GM12875 (cell line): ENCODE measurements around the gene SQSTM1.

Source experiments
- H3K4me3 ChIP-seq: one replicate; pipeline ENCODE4 v1.5.1; 2011; ENCODE audit warnings: low read depth, low read length, control low read depth
- TF ChIP-seq, protein P1 (sequence below): IDR thresholded peaks from 2 replicates; pipeline ENCODE4 v1.5.1; 2011; ENCODE audit warnings: low read depth, mild to moderate bottlenecking, control low read depth, inconsistent platforms, low read length, moderate library complexity, borderline replicate concordance; ENCODE audit not compliant: insufficient read depth

SQSTM1 gene

DNA sequence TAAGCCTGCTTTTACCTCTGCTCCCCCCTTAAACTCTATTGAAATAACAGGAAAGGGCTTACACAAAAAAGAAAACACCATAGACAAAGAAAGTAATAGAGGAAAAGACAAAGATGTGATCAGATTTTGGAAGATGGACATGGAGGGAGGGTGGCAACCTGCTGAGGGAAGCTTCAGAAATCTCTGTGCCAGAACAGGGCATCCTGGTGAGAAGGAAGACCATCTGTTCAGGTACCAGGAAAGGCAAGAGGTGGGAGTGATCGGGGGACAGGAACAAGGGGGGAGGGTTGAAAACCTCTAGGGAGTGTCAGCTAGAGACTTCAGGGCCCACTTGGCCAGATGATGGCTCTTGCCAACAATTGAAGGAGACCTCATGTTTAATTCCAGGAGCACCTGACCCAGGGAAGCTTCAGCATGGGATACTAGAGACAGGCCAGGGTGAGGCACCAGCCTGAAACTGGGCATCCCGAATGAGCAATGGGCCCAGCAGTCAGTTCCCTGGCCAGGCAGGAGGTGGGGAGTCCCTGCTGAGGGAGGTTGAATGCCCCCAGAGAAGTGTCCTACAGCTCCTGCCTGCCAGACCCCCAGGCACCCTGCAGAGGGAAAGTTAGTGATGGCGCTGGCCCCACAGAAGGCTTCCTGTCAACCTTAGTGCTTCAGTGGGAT lies 8.2 kb downstream of the SQSTM1 start:
- no peak overlapping the region for H3K4me3 ChIP-seq
- TF ChIP-seq, protein P1, sequence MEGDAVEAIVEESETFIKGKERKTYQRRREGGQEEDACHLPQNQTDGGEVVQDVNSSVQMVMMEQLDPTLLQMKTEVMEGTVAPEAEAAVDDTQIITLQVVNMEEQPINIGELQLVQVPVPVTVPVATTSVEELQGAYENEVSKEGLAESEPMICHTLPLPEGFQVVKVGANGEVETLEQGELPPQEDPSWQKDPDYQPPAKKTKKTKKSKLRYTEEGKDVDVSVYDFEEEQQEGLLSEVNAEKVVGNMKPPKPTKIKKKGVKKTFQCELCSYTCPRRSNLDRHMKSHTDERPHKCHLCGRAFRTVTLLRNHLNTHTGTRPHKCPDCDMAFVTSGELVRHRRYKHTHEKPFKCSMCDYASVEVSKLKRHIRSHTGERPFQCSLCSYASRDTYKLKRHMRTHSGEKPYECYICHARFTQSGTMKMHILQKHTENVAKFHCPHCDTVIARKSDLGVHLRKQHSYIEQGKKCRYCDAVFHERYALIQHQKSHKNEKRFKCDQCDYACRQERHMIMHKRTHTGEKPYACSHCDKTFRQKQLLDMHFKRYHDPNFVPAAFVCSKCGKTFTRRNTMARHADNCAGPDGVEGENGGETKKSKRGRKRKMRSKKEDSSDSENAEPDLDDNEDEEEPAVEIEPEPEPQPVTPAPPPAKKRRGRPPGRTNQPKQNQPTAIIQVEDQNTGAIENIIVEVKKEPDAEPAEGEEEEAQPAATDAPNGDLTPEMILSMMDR = no peak

DNA sequence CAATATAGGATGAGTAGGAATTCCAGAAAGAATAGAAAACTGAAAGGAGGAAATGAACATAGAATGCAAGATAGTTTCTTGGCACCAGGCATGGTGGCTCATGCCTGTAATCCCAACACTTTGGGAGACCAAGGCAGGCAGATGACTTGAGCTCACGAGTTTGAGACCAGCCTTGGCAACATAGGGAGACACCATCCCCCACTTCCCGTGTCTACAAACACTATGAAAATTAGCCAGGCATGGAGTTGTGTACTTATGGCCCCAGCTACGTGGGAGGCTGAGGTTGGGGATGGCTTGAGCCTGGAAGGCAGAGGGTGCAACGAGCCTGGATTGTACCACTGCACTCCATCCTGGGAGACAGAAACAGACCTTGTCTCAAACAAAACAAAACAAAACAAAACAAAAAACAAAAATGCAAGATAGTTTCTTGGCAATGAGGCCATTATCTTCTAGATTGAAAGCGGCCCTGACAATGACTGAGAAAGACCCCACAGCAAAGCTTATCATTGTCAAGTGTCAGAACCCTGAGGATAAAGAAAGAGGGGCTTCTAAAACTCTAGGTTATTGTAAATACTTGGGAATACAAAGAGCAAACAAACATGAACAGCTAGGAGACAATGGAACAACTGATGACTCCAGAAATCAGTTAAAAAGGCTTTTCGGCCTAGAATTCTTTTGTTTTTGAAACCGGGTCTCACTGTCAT lies 9.2 kb downstream of the SQSTM1 start:
- TF ChIP-seq, protein P1 = no peak
- H3K4me3 ChIP-seq = no peak overlapping the region

DNA sequence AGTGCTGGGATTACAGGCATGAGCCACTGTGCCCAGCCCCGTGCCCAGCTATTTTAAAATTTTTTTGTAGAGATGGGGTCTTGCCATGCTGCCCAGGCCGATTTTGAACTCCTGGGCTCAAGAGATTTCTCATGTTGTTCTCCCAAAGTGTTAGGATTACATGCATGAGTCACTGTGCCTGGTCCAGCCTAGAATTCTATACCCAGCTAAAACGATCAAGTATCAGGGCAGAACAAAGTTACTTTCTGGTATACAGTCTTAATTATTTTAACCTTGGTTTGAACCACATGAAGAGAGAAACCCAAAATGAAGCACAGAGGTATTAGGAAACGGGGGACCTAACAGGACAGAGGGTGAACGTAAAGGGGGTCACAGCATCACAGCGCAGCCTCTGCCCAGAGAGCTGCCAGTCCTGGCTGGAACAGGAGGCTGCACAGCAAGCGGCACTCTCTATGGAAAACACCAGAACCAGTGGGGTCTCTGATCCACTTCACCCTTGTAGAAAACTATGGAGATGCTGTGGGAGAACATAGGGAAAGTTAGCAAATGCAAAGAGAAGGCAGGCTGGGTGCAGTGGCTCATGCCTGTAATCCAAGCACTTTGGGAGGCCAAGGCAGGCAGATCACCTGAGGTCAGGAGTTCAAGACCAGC lies 10.2 kb downstream of the SQSTM1 start:
- no peak overlapping the region for H3K4me3 ChIP-seq
- TF ChIP-seq, protein P1 = no peak

DNA sequence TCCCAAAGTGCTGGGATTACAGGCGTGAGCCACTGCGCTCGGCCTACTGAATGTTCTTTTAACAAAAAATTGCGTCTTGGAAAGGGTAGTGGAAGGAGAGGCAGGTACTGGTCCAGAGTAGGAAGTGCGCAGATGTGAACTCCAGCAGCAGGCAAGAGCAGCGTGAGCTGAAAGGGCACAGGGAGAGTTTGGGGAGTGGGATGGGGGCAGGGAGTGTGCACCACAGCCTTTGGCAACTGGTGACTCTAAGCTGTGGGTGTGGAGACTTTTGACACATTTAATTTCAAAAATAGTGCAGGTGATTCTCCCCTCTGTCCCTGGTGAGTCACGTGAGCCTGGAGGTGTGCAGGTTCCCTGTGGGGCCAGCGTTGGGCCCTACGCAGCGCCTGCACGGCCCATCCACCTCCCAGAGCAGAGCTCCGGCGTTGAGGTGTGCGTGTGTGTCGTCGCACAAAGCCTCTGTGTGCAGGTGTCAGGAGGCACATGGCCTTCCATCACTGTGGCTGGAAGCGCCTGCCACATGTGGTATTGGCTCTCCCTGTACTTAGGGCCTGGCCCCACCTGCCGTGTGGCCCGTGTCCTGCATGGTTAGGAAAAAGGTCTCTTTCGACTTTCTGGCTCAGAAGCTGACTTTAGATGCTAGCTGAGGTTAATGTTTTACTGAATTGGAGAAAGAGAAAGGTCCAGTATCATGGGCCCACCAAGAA lies 11.5 kb downstream of the SQSTM1 start:
- TF ChIP-seq, protein P1 = no peak
- H3K4me3 ChIP-seq = no peak overlapping the region

DNA sequence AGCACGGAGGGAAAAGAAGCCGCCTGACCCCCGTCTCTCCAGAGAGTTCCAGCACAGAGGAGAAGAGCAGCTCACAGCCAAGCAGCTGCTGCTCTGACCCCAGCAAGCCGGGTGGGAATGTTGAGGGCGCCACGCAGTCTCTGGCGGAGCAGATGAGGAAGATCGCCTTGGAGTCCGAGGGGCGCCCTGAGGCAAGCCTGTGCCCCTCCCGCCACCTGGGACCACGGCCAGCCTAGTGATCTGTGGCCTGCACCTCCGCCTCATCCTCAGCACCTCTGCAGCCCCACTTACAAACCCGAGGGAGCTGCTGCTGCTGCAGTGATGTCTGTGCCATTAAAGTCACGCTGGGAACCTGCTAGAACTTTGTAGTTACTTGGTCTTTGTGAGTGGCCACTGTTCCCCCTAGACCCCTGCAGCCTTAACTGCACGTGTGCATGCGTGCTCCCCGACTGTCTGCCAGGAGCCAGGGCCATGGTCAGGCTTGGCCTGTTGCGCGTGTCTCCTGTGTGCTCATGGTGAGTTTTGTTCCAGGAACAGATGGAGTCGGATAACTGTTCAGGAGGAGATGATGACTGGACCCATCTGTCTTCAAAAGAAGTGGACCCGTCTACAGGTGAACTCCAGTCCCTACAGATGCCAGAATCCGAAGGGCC lies 12.5 kb downstream of the SQSTM1 start:
- TF ChIP-seq, protein P1 = no peak

DNA sequence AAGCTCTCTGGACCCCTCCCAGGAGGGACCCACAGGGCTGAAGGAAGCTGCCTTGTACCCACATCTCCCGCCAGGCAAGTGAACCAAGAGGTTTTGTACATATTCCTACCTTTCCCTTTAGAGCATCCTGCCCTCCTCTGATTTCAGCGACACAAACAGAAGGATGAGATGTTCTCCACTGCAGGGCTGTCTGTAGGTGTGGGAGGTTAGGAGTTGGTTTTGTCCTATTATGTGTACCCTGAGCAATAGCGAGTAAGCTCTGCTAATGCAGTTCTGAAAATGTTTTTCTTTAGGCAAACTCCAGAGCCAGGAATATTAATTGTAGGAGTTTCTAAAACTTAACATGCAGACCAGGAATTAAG lies 13.0 kb downstream of the SQSTM1 start:
- TF ChIP-seq, protein P1 = no peak
- H3K4me3 ChIP-seq = no peak overlapping the region

More for the DNA sequence above, 12.5 kb downstream of the SQSTM1 start:
- no peak overlapping the region for H3K4me3 ChIP-seq
